Activated CD4-positive, alpha-beta T cell treated with anti-CD3 and anti-CD28 coated beads for 36 hours (primary cell): ENCODE results near the gene CETN3. TPM values are rescaled to one million over a fixed set of nuclear protein-coding genes. Genes with fewer than 3 reads are reported as not detected.
"Not testable (repeated sequence)": the region's sequence is repeated elsewhere in the genome, so short reads cannot be mapped to it uniquely, and the experiment has no call there.

Source experiments
- ATAC-seq: fragments of 200-7000 bp; cut with Tn5 transposase; one replicate; pipeline ENCODE4 v1.10.0; 2021; ENCODE audit warnings: mild to moderate bottlenecking, moderate library complexity
- CTCF ChIA-PET: fragments of 350-600 bp; sonication (Branson Sonifier 250); formaldehyde crosslinking; loops from one replicate; lab custom pipeline; 2021; ENCODE audit warnings: antibody characterized with exemption; lab: Charles Lee
- POLR2A ChIA-PET: fragments of 350-600 bp; sonication (Branson Sonifier 250); formaldehyde crosslinking; loops from one replicate; lab custom pipeline; 2021; ENCODE audit warnings: antibody characterized with exemption, inconsistent platforms; lab: Charles Lee
- DNase-seq: peaks from one replicate; pipeline ENCODE4 v3.0.0-alpha.2; 2020
- H3K27ac Mint-ChIP-seq: one replicate; pipeline ENCODE4 v1.8.0; 2021; ENCODE audit warnings: mixed read lengths
- H3K27me3 Mint-ChIP-seq: one replicate; pipeline ENCODE4 v1.8.0; 2021; ENCODE audit warnings: mixed read lengths
- H3K36me3 Mint-ChIP-seq: one replicate; pipeline ENCODE4 v1.8.0; 2021; ENCODE audit warnings: low read depth, mixed read lengths
- H3K4me1 Mint-ChIP-seq: one replicate; pipeline ENCODE4 v1.8.0; 2021; ENCODE audit warnings: mixed read lengths
- H3K4me3 Mint-ChIP-seq: one replicate; pipeline ENCODE4 v1.8.0; 2021; ENCODE audit warnings: mild to moderate bottlenecking, moderate library complexity, mixed read lengths
- H3K9me3 Mint-ChIP-seq: one replicate; pipeline ENCODE4 v1.8.0; 2021; ENCODE audit warnings: low read depth, mixed read lengths
- intact Hi-C, 2 experiments: fragments of 100-400 bp; cut with DNase I in 1 of 2; cut with micrococcal nuclease in 1 of 2; formaldehyde crosslinking; loops; one replicate each; pipeline versions ENCODE4 v1.14.2 to v1.15.1; 2022 to 2024; cut with DNase I, micrococcal nuclease
- total RNA-seq, 2 experiments: library from RNA; stranded (reverse); gene quantifications; one replicate each; pipeline ENCODE4 v1.2.3, GENCODE V29; 2021

Gene CETN3
- total RNA-seq, 2 experiments from 2014 or later: 52.8 to 53.5 TPM

DNA sequence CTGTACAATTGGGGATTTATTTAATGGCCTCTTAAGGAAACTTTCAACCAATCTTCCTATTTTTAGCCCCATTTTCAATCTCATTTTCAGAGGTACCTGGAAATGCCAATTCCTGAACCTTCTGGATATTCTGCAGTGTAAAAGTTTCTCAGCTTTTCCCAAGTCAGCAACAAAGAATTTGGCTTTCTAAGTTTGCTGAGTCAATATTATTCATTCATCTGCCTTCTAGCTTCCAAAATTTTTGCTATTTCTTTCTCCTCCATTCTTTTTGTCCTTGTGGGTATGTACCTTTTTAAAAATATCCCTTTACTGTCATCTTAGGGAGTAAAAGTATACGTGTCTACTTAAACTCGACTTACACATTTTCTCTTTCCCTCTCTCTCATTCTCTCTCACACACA lies 25.7 kb downstream of the CETN3 start:
- no peaks in the 10 kb centered on the region for H3K4me1 Mint-ChIP-seq
- CTCF ChIA-PET: no interaction called here
- ATAC-seq (no peak), DNase-seq (no peak)
- no peaks in the 10 kb centered on the region for H3K36me3 Mint-ChIP-seq
- POLR2A ChIA-PET: no interaction called here
- H3K9me3 Mint-ChIP-seq: no peaks in the 10 kb centered on the region
- H3K27me3 Mint-ChIP-seq: peaks cover 2% of the 10 kb centered on the region
- H3K27ac Mint-ChIP-seq: no peak overlapping the region
- intact Hi-C loops: no loop called here
- no peak overlapping the region for H3K4me3 Mint-ChIP-seq

DNA sequence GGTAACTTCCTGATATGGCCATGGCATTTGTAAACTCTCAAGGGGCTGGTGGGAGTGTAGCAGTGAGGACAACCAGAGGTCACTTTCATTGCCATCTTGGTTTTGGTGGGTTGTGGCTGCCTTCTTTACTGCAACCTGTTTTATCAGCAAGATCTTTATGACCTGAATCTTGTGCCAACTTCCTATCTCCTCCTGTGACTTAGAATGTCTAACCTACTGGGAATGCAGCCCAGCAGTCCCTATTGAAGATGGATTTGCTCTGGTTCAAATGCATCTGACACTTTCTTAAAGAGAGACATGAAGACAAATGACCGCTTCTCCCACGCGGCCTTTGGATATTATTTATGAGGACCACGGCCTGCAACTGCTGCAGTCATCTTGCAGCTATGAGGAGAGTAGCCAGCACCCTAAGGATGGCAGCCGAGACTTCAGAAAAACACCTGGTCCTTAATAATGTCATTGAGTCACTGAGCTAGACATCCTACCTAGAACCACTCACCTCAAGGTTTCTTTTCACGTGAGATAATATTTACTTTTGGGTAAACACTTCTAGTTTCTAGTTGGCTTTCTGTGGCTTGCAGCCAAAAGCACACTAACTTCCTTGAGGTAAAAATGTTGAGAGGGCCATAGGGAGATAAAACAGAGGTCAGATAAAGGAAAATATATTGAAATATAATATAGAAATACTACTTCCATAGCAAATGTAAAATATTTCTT lies 28.2 kb downstream of the CETN3 start:
- no peaks in the 10 kb centered on the region for H3K4me1 Mint-ChIP-seq
- ChIA-PET CTCF (interaction anchor here (1.3 kb wide), 1 partner anchor 116 kb away, joined by 3 read pairs; no protein-coding TSS in a partner anchor), POLR2A (no interaction called here)
- ATAC-seq: no peak
- H3K4me3 Mint-ChIP-seq: no peak overlapping the region
- peaks cover 3% of the 10 kb centered on the region for H3K27me3 Mint-ChIP-seq
- no peak for DNase-seq
- H3K9me3 Mint-ChIP-seq: no peaks in the 10 kb centered on the region
- H3K36me3 Mint-ChIP-seq: no peaks in the 10 kb centered on the region
- intact Hi-C loops: no loop called here
- H3K27ac Mint-ChIP-seq: no peak overlapping the region

DNA sequence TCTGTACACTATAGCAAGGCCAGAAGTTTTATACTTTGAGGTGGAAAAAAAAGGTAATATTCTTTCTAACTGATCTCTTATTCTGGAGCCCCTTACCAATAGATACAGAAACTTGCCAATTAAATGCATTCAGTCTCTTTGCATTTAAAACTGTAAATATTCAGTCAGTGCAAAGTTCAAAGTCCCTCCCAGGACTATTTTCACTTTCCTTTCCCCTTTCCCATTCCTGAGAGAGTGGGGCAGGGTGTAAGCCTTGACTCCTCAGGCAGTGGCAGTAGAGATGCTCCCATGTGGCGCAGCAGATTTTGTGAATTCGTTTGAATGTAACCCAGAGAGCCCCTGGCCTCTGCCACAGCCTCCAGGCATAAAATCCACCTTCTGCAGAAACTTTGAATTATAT lies 29.9 kb downstream of the CETN3 start:
- intact Hi-C loops: no loop called here
- H3K4me3 Mint-ChIP-seq: no peak overlapping the region
- peaks cover 7% of the 10 kb centered on the region for H3K27me3 Mint-ChIP-seq
- H3K27ac Mint-ChIP-seq: no peak overlapping the region
- DNase-seq: no peak
- H3K9me3 Mint-ChIP-seq: no peaks in the 10 kb centered on the region
- H3K4me1 Mint-ChIP-seq: no peaks in the 10 kb centered on the region
- H3K36me3 Mint-ChIP-seq: no peaks in the 10 kb centered on the region
- no peak for ATAC-seq
- ChIA-PET POLR2A (no interaction called here), CTCF (no interaction called here)

GRCh38 chr5:90378752-90379151 lies 30.8 kb downstream of the CETN3 start:
- Mint-ChIP-seq H3K36me3 (no peaks in the 10 kb centered on the region), H3K4me1 (no peaks in the 10 kb centered on the region), H3K27me3 (peaks cover 7% of the 10 kb centered on the region), H3K9me3 (no peaks in the 10 kb centered on the region), H3K4me3 (no peak overlapping the region), H3K27ac (no peak overlapping the region)
- CTCF ChIA-PET: interaction anchor here (1.1 to 1.4 kb wide), 2 partner anchors 11 to 18 kb away, joined by 3 to 5 read pairs; no protein-coding TSS in a partner anchor
- ATAC-seq: no peak
- intact Hi-C loops: no loop called here
- POLR2A ChIA-PET: no interaction called here
- no peak for DNase-seq

- intact Hi-C loops, H3K4me3 Mint-ChIP-seq, H3K4me1 Mint-ChIP-seq, H3K9me3 Mint-ChIP-seq, POLR2A ChIA-PET, CTCF ChIA-PET, ATAC-seq, DNase-seq, H3K36me3 Mint-ChIP-seq, H3K27ac Mint-ChIP-seq: not testable (repeated sequence)
- peaks cover 18% of the 10 kb centered on the region for H3K27me3 Mint-ChIP-seq
These were observed 38.3 kb downstream of the CETN3 start for GRCh38 chr5:90371269-90371668.

DNA sequence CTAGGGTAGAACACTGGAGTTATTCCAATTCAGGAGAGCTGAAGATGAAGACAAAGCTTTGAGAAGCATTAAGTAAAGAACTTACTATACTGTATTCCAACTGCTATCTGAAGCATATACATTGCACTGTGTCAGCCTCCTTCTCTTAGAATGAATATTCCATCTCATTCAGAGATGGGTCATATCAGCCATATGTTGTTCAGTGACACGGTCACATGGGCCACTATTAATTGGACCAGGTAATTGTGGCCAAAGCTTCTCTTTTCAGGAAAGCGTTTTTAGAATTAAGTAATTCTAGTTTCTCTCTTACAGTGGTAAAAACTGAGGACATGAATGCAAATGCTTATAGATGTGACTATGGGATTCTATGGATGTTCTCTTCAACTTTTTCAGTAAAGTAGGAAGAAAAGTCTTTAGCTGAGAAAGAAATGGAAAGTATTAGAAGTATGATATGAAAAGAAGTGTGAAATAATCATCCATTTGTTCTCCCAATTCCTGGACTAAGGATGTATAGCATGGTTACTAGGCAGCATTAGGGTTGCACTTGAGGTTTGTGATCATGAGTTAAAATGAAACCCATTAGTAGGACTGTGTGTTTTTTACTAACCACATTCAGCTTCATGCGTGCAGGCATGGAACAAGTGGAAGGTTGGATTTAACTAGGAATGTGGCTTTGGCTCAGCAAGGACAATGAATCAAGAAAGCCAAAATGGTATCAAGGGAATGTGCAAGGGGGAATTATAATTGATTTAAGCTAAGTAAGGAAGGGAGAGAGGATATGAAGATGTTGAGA lies 40.9 kb downstream of the CETN3 start:
- Mint-ChIP-seq H3K4me3 (no peak overlapping the region), H3K36me3 (no peaks in the 10 kb centered on the region), H3K27me3 (peaks cover 14% of the 10 kb centered on the region), H3K4me1 (no peaks in the 10 kb centered on the region), H3K27ac (no peak overlapping the region), H3K9me3 (peaks cover 7% of the 10 kb centered on the region)
- intact Hi-C loops: no loop called here
- ChIA-PET POLR2A (no interaction called here), CTCF (interaction anchor here (1.5 kb wide), 1 partner anchor 9 kb away, joined by 5 read pairs; no protein-coding TSS in a partner anchor)
- ATAC-seq (no peak), DNase-seq (no peak)

- no peaks in the 10 kb centered on the region for H3K4me1 Mint-ChIP-seq
- intact Hi-C loops: no loop called here
- H3K4me3 Mint-ChIP-seq: no peak overlapping the region
- H3K9me3 Mint-ChIP-seq: peaks cover 7% of the 10 kb centered on the region
- no peak overlapping the region for H3K27ac Mint-ChIP-seq
- no peak for ATAC-seq
- CTCF ChIA-PET: interaction anchor here (1.5 kb wide), 1 partner anchor 10 kb away, joined by 5 read pairs; no protein-coding TSS in a partner anchor
- peaks cover 16% of the 10 kb centered on the region for H3K27me3 Mint-ChIP-seq
- DNase-seq: no peak
- H3K36me3 Mint-ChIP-seq: no peaks in the 10 kb centered on the region
- POLR2A ChIA-PET: no interaction called here
These were observed 41.7 kb downstream of the CETN3 start for GRCh38 chr5:90367879-90368278.

DNA sequence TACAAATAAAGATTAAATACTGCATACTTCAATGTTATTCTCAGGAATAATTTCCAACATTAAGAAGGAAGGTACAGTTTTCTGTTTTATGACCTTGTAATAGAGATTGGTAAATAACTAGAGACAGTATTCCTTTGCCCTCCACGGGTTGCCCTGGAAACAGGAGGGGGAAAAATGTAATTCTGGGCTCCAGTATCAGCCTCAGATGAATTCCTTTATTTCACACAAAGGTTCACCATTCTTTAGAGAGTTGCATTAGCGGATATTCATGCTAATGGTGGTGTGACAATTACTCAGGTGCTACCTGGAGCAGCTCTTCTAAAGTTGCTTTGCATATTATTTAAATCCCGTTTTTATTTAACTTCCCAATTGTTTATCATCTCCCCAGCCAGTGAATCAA lies 42.6 kb downstream of the CETN3 start:
- CTCF ChIA-PET: no interaction called here
- POLR2A ChIA-PET: no interaction called here

DNA sequence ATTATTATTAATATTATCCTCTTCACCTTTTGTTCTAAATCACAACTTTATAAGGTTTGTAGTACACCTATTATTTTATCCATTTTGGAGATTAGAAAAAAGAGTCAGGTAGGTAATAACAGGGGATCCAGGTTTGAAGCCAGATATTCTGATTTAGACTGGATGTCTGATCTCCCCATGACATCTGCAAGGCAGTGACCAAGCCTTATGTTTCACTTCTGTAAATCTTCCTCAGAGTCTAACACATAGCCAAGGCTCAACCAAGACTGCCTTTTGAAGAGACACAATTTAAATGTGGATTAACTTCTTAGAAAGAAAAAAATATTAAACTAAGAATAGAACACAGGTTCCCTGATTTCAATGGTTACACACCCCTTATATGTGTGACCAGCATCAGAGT lies 44.2 kb downstream of the CETN3 start:
- POLR2A ChIA-PET: no interaction called here
- Mint-ChIP-seq H3K27me3 (peaks cover 17% of the 10 kb centered on the region), H3K36me3 (no peaks in the 10 kb centered on the region), H3K27ac (no peak overlapping the region), H3K4me1 (no peaks in the 10 kb centered on the region), H3K4me3 (no peak overlapping the region), H3K9me3 (peaks cover 2% of the 10 kb centered on the region)
- ATAC-seq: no peak
- no peak for DNase-seq
- intact Hi-C loops: no loop called here
- CTCF ChIA-PET: interaction anchor here (0.6 kb wide), 1 partner anchor 140 kb away, joined by 3 read pairs; no protein-coding TSS in a partner anchor

More for the DNA sequence above, 42.6 kb downstream of the CETN3 start:
- H3K27me3 Mint-ChIP-seq: peaks cover 16% of the 10 kb centered on the region
- peaks cover 6% of the 10 kb centered on the region for H3K9me3 Mint-ChIP-seq
- intact Hi-C loops: no loop called here
- DNase-seq (no peak), ATAC-seq (no peak)
- no peaks in the 10 kb centered on the region for H3K36me3 Mint-ChIP-seq
- H3K4me3 Mint-ChIP-seq: no peak overlapping the region
- no peak overlapping the region for H3K27ac Mint-ChIP-seq
- H3K4me1 Mint-ChIP-seq: no peaks in the 10 kb centered on the region

DNA sequence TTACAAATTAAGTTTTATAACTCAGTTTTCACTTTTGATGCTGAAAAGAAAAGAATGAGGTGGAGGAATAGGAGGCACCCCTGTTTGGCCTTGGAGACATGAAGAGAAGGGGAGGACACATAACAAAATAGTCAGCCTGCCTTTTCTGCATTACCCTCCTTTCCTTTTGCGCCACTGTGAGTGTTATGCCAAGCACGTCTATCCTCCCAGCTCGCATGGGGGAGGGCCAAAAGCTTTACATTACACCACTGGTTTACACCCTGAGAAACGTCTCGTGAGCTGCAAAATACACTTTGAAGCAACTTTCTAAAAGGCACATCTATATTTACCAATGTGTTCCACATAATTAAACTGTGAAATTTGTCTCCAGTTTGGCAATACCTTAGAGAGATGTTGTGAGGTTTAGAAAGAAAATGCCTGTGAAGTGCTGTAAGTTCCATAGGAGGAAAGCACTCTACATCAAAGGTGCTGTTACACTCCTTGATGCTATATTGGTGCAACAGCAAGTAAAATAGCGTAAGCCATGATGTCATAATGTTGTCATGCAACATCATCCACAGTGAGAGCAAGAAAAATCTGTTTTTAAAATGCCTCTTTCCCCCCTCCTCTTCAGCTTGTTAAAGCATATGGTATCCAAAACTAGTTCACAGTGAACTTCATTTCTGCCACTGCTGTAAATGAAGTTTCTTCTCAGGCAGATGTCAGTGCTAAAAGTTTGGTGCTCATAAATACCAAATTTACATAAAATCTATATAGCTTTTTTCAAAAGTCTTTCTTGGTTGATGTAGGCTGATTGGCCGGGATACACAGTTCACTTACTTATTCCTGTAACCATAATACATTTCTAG lies 50.3 kb downstream of the CETN3 start:
- Mint-ChIP-seq H3K36me3 (no peaks in the 10 kb centered on the region), H3K4me1 (no peaks in the 10 kb centered on the region), H3K4me3 (no peak overlapping the region), H3K27ac (no peak overlapping the region), H3K9me3 (no peaks in the 10 kb centered on the region), H3K27me3 (peaks cover 14% of the 10 kb centered on the region)
- CTCF ChIA-PET: interaction anchor here (0.6 kb wide), 1 partner anchor 150 kb away, joined by 3 read pairs; no protein-coding TSS in a partner anchor
- ATAC-seq: no peak
- POLR2A ChIA-PET: no interaction called here
- intact Hi-C loops: no loop called here
- DNase-seq: no peak

- H3K4me1 Mint-ChIP-seq: no peaks in the 10 kb centered on the region
- no peaks in the 10 kb centered on the region for H3K9me3 Mint-ChIP-seq
- H3K4me3 Mint-ChIP-seq: no peak overlapping the region
- intact Hi-C loops: no loop called here
- ChIA-PET POLR2A (no interaction called here), CTCF (no interaction called here)
- no peak overlapping the region for H3K27ac Mint-ChIP-seq
- ATAC-seq (no peak), DNase-seq (no peak)
- no peaks in the 10 kb centered on the region for H3K36me3 Mint-ChIP-seq
- peaks cover 11% of the 10 kb centered on the region for H3K27me3 Mint-ChIP-seq
These were observed 52.9 kb downstream of the CETN3 start for GRCh38 chr5:90356622-90357021.
